SK-N-SH treated with all-trans-retinoic acid at 6 μM for 48 hours (cell line): ENCODE measurements around the gene ERGIC1.
A peak's percentile ranks its signal among the peaks of the same experiment; 100 is the strongest.

Source experiments
- ATAC-seq: fragments of 200-7000 bp; cut with Tn5 transposase; 3 replicates; pipeline ENCODE4 v1.9.1; 2020; ENCODE audit warnings: mild to moderate bottlenecking, moderate library complexity
- ARNTL ChIP-seq: fragments of 450-650 bp; formaldehyde crosslinking; IDR thresholded peaks from 2 replicates; pipeline ENCODE4 v1.5.0; 2020; ENCODE audit warnings: low read depth, mild to moderate bottlenecking, moderate library complexity, borderline replicate concordance
- BACH2 ChIP-seq: fragments of 250-450 bp; sonication (Bioruptor Pico); IDR thresholded peaks from 2 replicates; pipeline ENCODE4 v1.9.0; 2021; ENCODE audit warnings: mild to moderate bottlenecking, borderline replicate concordance
- CREB5 ChIP-seq: fragments of 250-450 bp; sonication (Bioruptor Pico); IDR thresholded peaks from 2 replicates; pipeline ENCODE4 v1.5.1; 2020; ENCODE audit warnings: low read depth, mild to moderate bottlenecking, moderate library complexity
- CSDC2 ChIP-seq: fragments of 250-450 bp; sonication (Bioruptor Pico); IDR thresholded peaks from 2 replicates; pipeline ENCODE4 v1.5.0; 2020; ENCODE audit warnings: mild to moderate bottlenecking, moderate library complexity
- ESRRG ChIP-seq: fragments of 250-450 bp; sonication (Bioruptor Pico); IDR thresholded peaks from 2 replicates; pipeline ENCODE4 v1.6.1; 2021; ENCODE audit warnings: mild to moderate bottlenecking
- GLIS3 ChIP-seq: fragments of 250-450 bp; sonication (Bioruptor Pico); IDR thresholded peaks from 2 replicates; pipeline ENCODE4 v1.5.0; 2020; ENCODE audit warnings: mild to moderate bottlenecking, moderate library complexity
- ISL1 ChIP-seq: fragments of 250-450 bp; sonication (Bioruptor Pico); IDR thresholded peaks from 2 replicates; pipeline ENCODE4 v2.1.2; 2022; ENCODE audit warnings: mild to moderate bottlenecking, moderate library complexity
- PATZ1 ChIP-seq: fragments of 250-450 bp; sonication (Bioruptor Pico); IDR thresholded peaks from 2 replicates; pipeline ENCODE4 v1.8.0; 2020; ENCODE audit warnings: mild to moderate bottlenecking, moderate library complexity, borderline replicate concordance
- POU6F1 ChIP-seq: fragments of 250-450 bp; sonication (Bioruptor Pico); IDR thresholded peaks from 2 replicates; pipeline ENCODE4 v1.8.0; 2021; ENCODE audit warnings: low read depth, mild to moderate bottlenecking, moderate library complexity, borderline replicate concordance
- PPARA ChIP-seq: fragments of 250-450 bp; sonication (Bioruptor Pico); IDR thresholded peaks from 2 replicates; pipeline ENCODE4 v1.5.0; 2020; ENCODE audit warnings: mild to moderate bottlenecking, borderline replicate concordance
- RARB ChIP-seq: fragments of 250-450 bp; sonication (Bioruptor Pico); IDR thresholded peaks from 2 replicates; pipeline ENCODE4 v1.8.0; 2021; ENCODE audit warnings: mild to moderate bottlenecking, moderate library complexity
- SNAI2 ChIP-seq: fragments of 250-450 bp; sonication (Bioruptor Pico); IDR thresholded peaks from 2 replicates; pipeline ENCODE4 v1.5.0; 2020; ENCODE audit warnings: mild to moderate bottlenecking, moderate library complexity
- TCF4 ChIP-seq: fragments of 250-450 bp; sonication (Bioruptor Pico); IDR thresholded peaks from 2 replicates; pipeline ENCODE4 v1.8.0; 2021; ENCODE audit warnings: mild to moderate bottlenecking, moderate library complexity, borderline replicate concordance
- TOX ChIP-seq: fragments of 250-450 bp; sonication (Bioruptor Pico); IDR thresholded peaks from 2 replicates; pipeline ENCODE4 v1.8.0; 2021; ENCODE audit warnings: mild to moderate bottlenecking, moderate library complexity, borderline replicate concordance
- TSHZ2 ChIP-seq: fragments of 250-450 bp; sonication (Bioruptor Pico); IDR thresholded peaks from 2 replicates; pipeline ENCODE4 v1.5.0; 2020; ENCODE audit warnings: mild to moderate bottlenecking, moderate library complexity
- ZC3H10 ChIP-seq: fragments of 250-450 bp; sonication (Bioruptor Pico); IDR thresholded peaks from 2 replicates; pipeline ENCODE4 v1.5.1; 2021; ENCODE audit warnings: mild to moderate bottlenecking, moderate library complexity
- ZFP3 ChIP-seq: fragments of 250-450 bp; sonication (Bioruptor Pico); IDR thresholded peaks from 2 replicates; pipeline ENCODE4 v1.5.0; 2020; ENCODE audit warnings: mild to moderate bottlenecking, moderate library complexity
- ZFP30 ChIP-seq: fragments of 450-650 bp; formaldehyde crosslinking; IDR thresholded peaks from 2 replicates; pipeline ENCODE4 v1.5.0; 2022; ENCODE audit warnings: mild to moderate bottlenecking, moderate library complexity
- ZNF565 ChIP-seq: fragments of 450-650 bp; formaldehyde crosslinking; conservative IDR thresholded peaks from 2 replicates; pipeline ENCODE4 v1.5.0; 2020; ENCODE audit warnings: low read depth, mild to moderate bottlenecking, moderate library complexity
- ZNF70 ChIP-seq: fragments of 450-650 bp; formaldehyde crosslinking; IDR thresholded peaks from 2 replicates; pipeline ENCODE4 v1.5.0; 2020; ENCODE audit warnings: mild to moderate bottlenecking, moderate library complexity
- ZNF8 ChIP-seq: fragments of 450-650 bp; formaldehyde crosslinking; IDR thresholded peaks from 2 replicates; pipeline ENCODE4 v1.5.0; 2020; ENCODE audit warnings: mild to moderate bottlenecking, moderate library complexity

The ERGIC1 gene

GRCh38 chr5:172956936-172957335, 122.9 kb downstream of the ERGIC1 start:
- no peak for ATAC-seq
- TF ChIP-seq ARNTL (CRISPR knock-in tag) (no peak), ESRRG (CRISPR knock-in tag) (no peak), ISL1 (CRISPR knock-in tag) (no peak), RARB (CRISPR knock-in tag) (no peak), BACH2 (CRISPR knock-in tag) (no peak)

GRCh38 chr5:172957458-172957857, 123.4 kb downstream of the ERGIC1 start:
- TF ChIP-seq BACH2 (CRISPR knock-in tag): no peak
- TF ChIP-seq CSDC2 (CRISPR knock-in tag): no peak
- TF ChIP-seq ZNF565 (CRISPR knock-in tag): no peak
- no peak for TF ChIP-seq TCF4 (CRISPR knock-in tag)
- TF ChIP-seq ESRRG (CRISPR knock-in tag): no peak
- no peak for TF ChIP-seq PPARA (CRISPR knock-in tag)
- no peak for ATAC-seq

GRCh38 chr5:172958331-172959046, 124.4 kb downstream of the ERGIC1 start:
- TF ChIP-seq GLIS3 (CRISPR knock-in tag): no peak
- no peak for TF ChIP-seq ZFP3 (CRISPR knock-in tag)
- TF ChIP-seq ARNTL (CRISPR knock-in tag): no peak
- TF ChIP-seq TSHZ2: no peak
- TF ChIP-seq ZNF70: no peak
- no peak for TF ChIP-seq PPARA (CRISPR knock-in tag)
- TF ChIP-seq TCF4 (CRISPR knock-in tag): no peak
- no peak for TF ChIP-seq TOX (CRISPR knock-in tag)
- no peak for TF ChIP-seq CSDC2 (CRISPR knock-in tag)
- TF ChIP-seq POU6F1 (CRISPR knock-in tag): no peak
- no peak for TF ChIP-seq ZFP30 (CRISPR knock-in tag)
- TF ChIP-seq RARB (CRISPR knock-in tag): no peak
- TF ChIP-seq ZC3H10: no peak
- TF ChIP-seq SNAI2 (CRISPR knock-in tag): no peak
- ATAC-seq: peak; percentile 80

- ATAC-seq: no peak
These were observed 126.1 kb downstream of the ERGIC1 start for GRCh38 chr5:172959824-172960799.

More at GRCh38 chr5:172959824-172960799, 126.1 kb downstream of the ERGIC1 start:
- no peak for TF ChIP-seq ZNF70
- TF ChIP-seq CSDC2 (CRISPR knock-in tag): no peak
- TF ChIP-seq CREB5 (CRISPR knock-in tag): no peak
- TF ChIP-seq PPARA (CRISPR knock-in tag): no peak
- TF ChIP-seq ZFP3 (CRISPR knock-in tag): no peak
- TF ChIP-seq TSHZ2: no peak
- TF ChIP-seq ZNF565 (CRISPR knock-in tag): no peak
- no peak for TF ChIP-seq GLIS3 (CRISPR knock-in tag)
- no peak for TF ChIP-seq BACH2 (CRISPR knock-in tag)
- TF ChIP-seq TOX (CRISPR knock-in tag): no peak
- TF ChIP-seq ISL1 (CRISPR knock-in tag): no peak
- TF ChIP-seq ZNF8: no peak
- TF ChIP-seq PATZ1 (CRISPR knock-in tag): no peak
- TF ChIP-seq RARB (CRISPR knock-in tag): no peak
- no peak for TF ChIP-seq SNAI2 (CRISPR knock-in tag)
